ENCODE measurements around the gene SS18L1.

DNA sequence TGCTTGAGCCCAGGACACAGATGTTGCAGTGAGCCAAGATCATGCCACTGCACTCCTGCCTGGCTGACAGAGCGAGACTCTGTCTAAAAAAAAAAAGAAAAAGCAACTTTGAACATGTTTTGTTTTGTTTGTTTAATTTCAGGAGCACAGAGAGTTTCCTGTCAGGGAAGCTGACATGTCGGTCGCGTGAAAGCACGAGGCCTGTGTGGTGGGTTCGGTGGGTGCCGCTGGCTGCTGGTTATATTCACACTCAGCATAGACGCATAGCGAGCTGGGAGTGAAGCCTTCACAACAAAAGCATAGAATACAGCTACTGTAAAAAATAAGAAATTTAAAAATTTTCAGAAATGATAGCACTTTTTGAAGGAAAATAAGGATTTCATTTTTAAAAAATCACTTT is 53.7 kb downstream of the SS18L1 start:
- TF ChIP-seq POLR2A (IDR thresholded peaks at IDR 0.05; ENCODE audit: low read depth, low read length) = no peak
- no peak for TF ChIP-seq POU2F2 (IDR thresholded peaks at IDR 0.05; ENCODE audit: low read depth, low read length)
- TF ChIP-seq POLR2AphosphoS5 (IDR thresholded peaks at IDR 0.05; ENCODE audit: low read depth, low read length) = no peak
- no peak for TF ChIP-seq SPI1 (IDR thresholded peaks at IDR 0.05; ENCODE audit: low read depth, low read length)
- TF ChIP-seq TAF1 (IDR thresholded peaks at IDR 0.05; ENCODE audit: low read depth, low read length) = no peak
- no peak for TF ChIP-seq PAX5 (IDR thresholded peaks at IDR 0.05; ENCODE audit: insufficient read depth, low read length, severe bottlenecking)
